Hepatocyte (in vitro differentiated cells): Measurements from ENCODE around the gene LINC00237. TPM values are rescaled to one million over a fixed set of nuclear protein-coding genes. Genes with fewer than 3 reads are reported as not detected.

ENCODE experiments used
- DNase-seq: peaks from one replicate; pipeline ENCODE4 v3.0.0-alpha.2; 2016; ENCODE audit warnings: low spot score
- H2AFZ ChIP-seq: fragments of 200-600 bp; sonication (generic); 2 replicates; pipeline ENCODE4 v1.6.0; 2016; ENCODE audit warnings: antibody characterized with exemption, mild to moderate bottlenecking
- H3K27ac ChIP-seq: fragments of 200-600 bp; sonication (generic); 2 replicates; pipeline ENCODE4 v1.5.1; 2016; ENCODE audit warnings: mild to moderate bottlenecking
- H3K27me3 ChIP-seq: fragments of 200-600 bp; sonication (generic); 2 replicates; pipeline ENCODE4 v1.6.1; 2016
- H3K36me3 ChIP-seq: fragments of 200-600 bp; sonication (generic); replicated peaks from 2 replicates; pipeline ENCODE4 v1.5.1; 2016; ENCODE audit warnings: low read depth; ENCODE audit not compliant: insufficient read depth
- H3K4me1 ChIP-seq: fragments of 200-600 bp; sonication (generic); 2 replicates; pipeline ENCODE4 v1.5.1; 2016; ENCODE audit warnings: mild to moderate bottlenecking, moderate library complexity; ENCODE audit not compliant: insufficient read depth
- H3K4me2 ChIP-seq: fragments of 200-600 bp; sonication (generic); 2 replicates; pipeline ENCODE4 v1.6.0; 2016
- H3K4me3 ChIP-seq: fragments of 200-600 bp; sonication (generic); 2 replicates; pipeline ENCODE4 v1.5.1; 2016; ENCODE audit warnings: mild to moderate bottlenecking
- H3K79me2 ChIP-seq: fragments of 200-600 bp; sonication (generic); 2 replicates; pipeline ENCODE4 v1.6.0; 2017; ENCODE audit warnings: mild to moderate bottlenecking
- H3K9me2 ChIP-seq: fragments of 200-600 bp; sonication (generic); replicated peaks from 2 replicates; pipeline ENCODE4 v1.6.0; 2017; ENCODE audit warnings: mild to moderate bottlenecking; ENCODE audit not compliant: insufficient read depth
- H3K9me3 ChIP-seq: fragments of 200-600 bp; sonication (generic); 2 replicates; pipeline ENCODE4 v1.5.1; 2016; ENCODE audit warnings: low read depth, mild to moderate bottlenecking
- H4K20me1 ChIP-seq: fragments of 200-600 bp; sonication (generic); 2 replicates; pipeline ENCODE4 v1.6.0; 2016; ENCODE audit warnings: mild to moderate bottlenecking; ENCODE audit not compliant: insufficient read depth, poor library complexity, severe bottlenecking
- CTCF ChIP-seq: fragments of 200-600 bp; sonication (generic); IDR thresholded peaks from 2 replicates; pipeline ENCODE4 v1.5.1; 2016; ENCODE audit warnings: antibody characterized with exemption, mild to moderate bottlenecking; ENCODE audit not compliant: poor library complexity
- EZH2 ChIP-seq: fragments of 200-600 bp; sonication (generic); IDR thresholded peaks from 2 replicates; pipeline ENCODE4 v1.6.1; 2016; ENCODE audit warnings: antibody characterized with exemption, mild to moderate bottlenecking, borderline replicate concordance
- EZH2phosphoT487 ChIP-seq: fragments of 200-600 bp; sonication (generic); IDR thresholded peaks from one replicate; pipeline ENCODE4 v1.6.1; 2018; ENCODE audit warnings: antibody characterized with exemption, mild to moderate bottlenecking, low read depth, moderate library complexity; ENCODE audit not compliant: unreplicated experiment, severe bottlenecking
- WGBS: methylation state at CpG from one replicate; pipeline ENCODE4 v1.1.6; 2016; ENCODE audit warnings: low lambda C conversion rate; ENCODE audit errors: missing lambda C conversion rate; 5-methylcytosine and 5-hydroxymethylcytosine counted together
- polyA plus RNA-seq: library from polyadenylated mRNA; unstranded; fragments of >200 nt; fragmentation: Nextera tagmentation; extraction: Ambion mirVana; gene quantifications from 2 replicates; pipeline ENCODE4 v1.2.1, GENCODE V29; 2016
- total RNA-seq: library from RNA; depleted of rRNA; stranded (reverse); fragments of >200 nt; gene quantifications from 2 replicates; pipeline ENCODE4 v1.2.3, GENCODE V29; 2014

Gene LINC00237
- total and polyA plus RNA-seq, 2 experiments from 2014 or later: not detected

- H3K9me2 ChIP-seq: no peaks in the 10 kb centered on the region
- H3K4me1 ChIP-seq: no peaks in the 10 kb centered on the region
- H2AFZ ChIP-seq: no peak overlapping the region
- H4K20me1 ChIP-seq: no peaks in the 10 kb centered on the region
- H3K4me3 ChIP-seq: no peak overlapping the region
- no peak for DNase-seq
- no peaks in the 10 kb centered on the region for H3K36me3 ChIP-seq
- TF ChIP-seq EZH2 (no peak), EZH2phosphoT487 (no peak), CTCF (no peak)
- no peaks in the 10 kb centered on the region for H3K27me3 ChIP-seq
- H3K79me2 ChIP-seq: no peaks in the 10 kb centered on the region
- no peak overlapping the region for H3K4me2 ChIP-seq
- H3K27ac ChIP-seq: no peak overlapping the region
- H3K9me3 ChIP-seq: no peaks in the 10 kb centered on the region
Observed at GRCh38 chr20:21064924-21065323, 41.2 kb downstream of the LINC00237 start.

GRCh38 chr20:21063276-21063675, 42.9 kb downstream of the LINC00237 start:
- TF ChIP-seq EZH2phosphoT487: no peak
- no peak for TF ChIP-seq CTCF
- Histone ChIP-seq H3K4me2 (no peak overlapping the region), H3K9me2 (no peaks in the 10 kb centered on the region), H4K20me1 (no peaks in the 10 kb centered on the region), H3K4me3 (no peak overlapping the region), H3K4me1 (no peaks in the 10 kb centered on the region), H3K9me3 (no peaks in the 10 kb centered on the region), H3K36me3 (no peaks in the 10 kb centered on the region), H3K27ac (no peak overlapping the region), H3K27me3 (no peaks in the 10 kb centered on the region), H3K79me2 (no peaks in the 10 kb centered on the region), H2AFZ (no peak overlapping the region)
- DNase-seq: no peak
- 91% methylated on average over 7 of the region's 7 CpGs for WGBS

DNA sequence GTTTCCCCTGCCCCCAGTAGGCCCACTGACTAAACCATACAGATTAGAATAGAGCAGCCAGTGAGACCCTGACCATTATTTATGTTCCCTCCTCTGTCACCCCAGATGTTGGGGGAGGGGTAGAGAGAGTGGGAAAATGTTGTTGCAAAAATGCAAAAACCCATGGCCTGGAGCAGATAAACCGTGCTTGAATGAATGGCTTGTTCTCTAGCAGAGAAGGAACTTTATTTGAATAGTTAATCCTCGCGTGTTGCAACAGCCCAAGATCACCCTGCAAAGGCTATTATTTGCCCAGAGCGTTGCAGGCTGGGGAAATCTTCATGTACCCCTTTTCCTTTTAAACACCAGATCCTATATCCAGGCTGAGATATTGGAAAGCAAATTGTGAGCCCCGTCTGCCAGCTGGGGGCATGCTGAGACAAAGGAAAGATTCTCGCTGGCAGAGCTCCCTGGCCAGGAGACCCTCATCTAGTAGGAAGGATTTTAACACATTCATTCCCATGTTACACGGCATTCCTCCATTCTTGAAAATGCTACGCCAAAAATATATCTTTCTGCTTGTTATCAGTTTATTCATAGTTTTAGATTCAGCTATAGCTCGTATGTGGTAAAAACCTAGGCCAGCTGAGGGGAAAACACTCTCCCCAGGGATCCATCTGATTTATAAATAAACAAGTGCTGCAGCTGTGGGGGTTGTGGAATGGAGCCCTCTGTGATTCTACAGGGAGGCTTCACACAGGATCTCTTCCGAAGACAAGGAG, 53.0 kb downstream of the LINC00237 start:
- Histone ChIP-seq H3K79me2 (no peaks in the 10 kb centered on the region), H2AFZ (no peak overlapping the region)
- TF ChIP-seq CTCF (peak; percentile 24), EZH2 (no peak), EZH2phosphoT487 (no peak)

More for the DNA sequence above, 53.0 kb downstream of the LINC00237 start:
- Histone ChIP-seq H4K20me1 (no peaks in the 10 kb centered on the region), H3K4me2 (peak overlapping the region; percentile 40), H3K27ac (peak overlapping the region; percentile 48), H3K4me3 (no peak overlapping the region), H3K27me3 (no peaks in the 10 kb centered on the region), H3K36me3 (no peaks in the 10 kb centered on the region), H3K9me2 (no peaks in the 10 kb centered on the region), H3K4me1 (no peaks in the 10 kb centered on the region), H3K9me3 (no peaks in the 10 kb centered on the region)
- 16% methylated on average over 10 of the region's 10 CpGs for WGBS
- DNase-seq: peak; percentile 26
